Head of caudate nucleus (tissue), 42 donors: ENCODE results near the gene BCKDHA.
"Not testable (repeated sequence)": the region's sequence is repeated elsewhere in the genome, so short reads cannot be mapped to it uniquely, and the experiment has no call there.

Experiments used
- DNase-seq, 42 donors: peaks; one replicate each; pipeline versions ENCODE4 v3.0.0 to v3.0.0-alpha.2; 2020 to 2021; ENCODE audit warnings: mixed read lengths in 7 of 42
- intact Hi-C: fragments of 100-400 bp; cut with DNase I; formaldehyde crosslinking; loops from one replicate; pipeline ENCODE4 v1.15.0; 2022

BCKDHA gene

DNA sequence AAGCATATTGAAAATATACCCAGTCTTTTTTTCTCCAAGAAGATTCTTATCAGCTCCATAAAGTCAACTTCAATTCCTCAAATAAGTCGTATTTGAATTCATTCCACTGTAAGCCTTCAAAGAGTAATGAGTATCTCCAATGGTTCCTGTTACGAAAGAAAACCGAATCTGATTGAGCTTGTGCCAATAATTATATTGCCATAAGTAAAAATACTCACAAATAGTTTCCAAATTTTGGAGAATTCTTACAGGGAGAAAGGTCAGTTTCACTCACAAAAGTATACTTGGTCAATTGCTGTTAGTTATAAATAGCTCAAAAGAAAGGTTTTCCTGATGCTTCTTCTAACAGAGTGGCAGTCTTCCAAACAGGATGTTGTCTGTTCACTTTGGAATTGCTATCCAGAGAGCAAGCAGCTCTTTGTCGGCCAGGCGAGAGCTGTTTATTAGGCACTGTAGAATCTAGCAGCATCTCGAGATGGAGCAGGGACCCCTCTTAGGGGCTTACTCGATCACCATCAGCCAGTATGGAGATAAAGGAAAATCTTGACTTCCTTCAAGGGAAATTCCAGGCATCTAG lies 58.8 kb downstream of the BCKDHA start:
- intact Hi-C loops, result no loop called here
- DNase-seq, result no peak

DNA sequence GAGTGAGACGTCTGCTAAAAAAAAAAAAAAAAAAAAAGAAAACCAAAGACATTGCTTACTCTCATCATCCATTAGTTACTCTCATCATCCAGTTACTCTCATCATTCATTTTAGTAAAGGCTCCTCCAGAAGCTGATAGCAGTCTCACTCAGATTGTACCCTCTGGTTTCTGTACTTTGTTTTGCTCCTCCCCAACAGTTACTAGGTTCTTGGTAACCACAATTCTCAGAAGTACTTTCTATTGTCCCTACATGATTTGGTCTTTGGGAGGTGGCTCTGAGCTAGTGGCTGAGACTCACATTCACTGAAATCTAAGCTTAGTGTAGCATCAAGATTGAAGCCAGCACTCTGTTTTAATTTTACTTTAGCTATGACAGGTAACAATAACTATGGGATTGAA lies 59.6 kb downstream of the BCKDHA start:
- intact Hi-C loops, result no loop called here
- DNase-seq, result no peak

DNA sequence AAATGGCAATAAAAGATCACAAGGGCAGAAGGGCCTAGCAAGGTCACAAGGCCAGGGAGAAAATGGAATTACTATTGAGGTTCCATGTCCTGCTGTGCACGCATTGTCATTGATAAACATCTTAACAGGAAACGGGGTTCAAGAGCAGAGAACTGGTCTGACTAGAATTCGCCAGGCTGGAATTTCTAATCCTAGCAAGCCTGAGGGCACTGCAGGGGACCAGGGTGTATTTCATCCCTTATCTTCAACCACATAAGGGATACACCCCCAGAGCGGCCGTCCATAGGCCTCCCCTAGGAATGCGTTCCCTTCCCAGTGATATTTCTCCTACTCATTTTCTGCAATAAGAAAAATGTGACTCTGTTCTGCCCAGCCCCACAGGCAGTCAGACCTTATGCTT lies 64.9 kb downstream of the BCKDHA start:
- intact Hi-C loops, result no loop called here
- no peak for DNase-seq

DNA sequence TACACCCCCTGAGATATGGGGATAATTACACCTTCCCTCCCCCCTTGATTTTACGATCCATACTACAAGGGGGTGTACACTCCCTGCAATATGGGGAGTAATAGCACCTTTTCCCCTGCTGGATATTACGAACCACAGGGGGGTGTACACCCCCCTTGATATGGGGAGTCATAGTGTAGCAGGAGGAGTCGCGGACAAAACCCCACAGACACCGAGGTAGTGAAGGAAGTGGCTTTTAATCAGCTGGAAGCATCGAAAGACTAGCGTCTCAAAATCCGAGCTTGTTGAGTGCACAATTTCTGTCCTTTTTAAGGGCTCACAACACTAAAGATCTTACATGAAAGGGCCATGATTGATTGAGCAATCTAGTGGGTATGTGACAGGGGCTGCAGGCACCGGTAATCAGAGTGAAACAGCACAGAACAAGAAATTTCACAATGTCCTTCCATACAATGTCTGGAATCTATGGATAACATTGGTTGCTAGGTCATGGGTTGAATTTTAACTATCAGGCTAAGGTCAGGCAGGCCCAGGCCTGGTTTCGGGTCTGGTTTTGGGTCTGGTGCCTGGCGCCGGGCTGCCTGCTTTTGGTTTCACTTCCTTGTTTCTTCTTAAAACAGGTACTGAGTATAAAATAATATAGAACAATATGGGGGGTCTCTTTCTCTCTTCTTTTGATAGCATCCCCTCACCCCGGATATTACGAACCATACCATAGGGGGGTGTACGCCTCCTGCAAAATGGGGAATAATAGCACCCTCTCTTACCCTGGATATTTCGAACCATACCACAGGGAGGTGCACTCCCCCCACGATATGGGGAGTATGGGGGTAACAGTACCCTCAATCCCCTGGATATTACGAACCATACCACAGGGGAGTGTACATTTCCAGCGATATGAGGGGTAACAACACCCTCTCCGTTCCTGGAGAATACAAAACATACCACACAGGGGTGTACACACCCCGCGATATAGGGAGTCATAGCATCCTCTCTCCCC lies 65.9 kb downstream of the BCKDHA start:
- peak in 2 of 42 donors; percentile 26 to 32 for DNase-seq
- intact Hi-C loops, result not testable (repeated sequence)
